KMS-11 (cell line): ENCODE results near the gene YWHAH.

Experiments used
- H2AFZ ChIP-seq: fragments of 200-600 bp; sonication (generic); 2 replicates; pipeline ENCODE4 v1.6.1; 2016; ENCODE audit warnings: antibody characterized with exemption, mixed run types, low read depth
- H3K27ac ChIP-seq: fragments of 200-600 bp; sonication (generic); 2 replicates; pipeline ENCODE4 v1.6.1; 2016; ENCODE audit warnings: mild to moderate bottlenecking, mixed run types
- H3K27me3 ChIP-seq: fragments of 200-600 bp; sonication (generic); 2 replicates; pipeline ENCODE4 v1.6.1; 2017; ENCODE audit warnings: mild to moderate bottlenecking, low read depth, mixed run types, moderate library complexity; ENCODE audit not compliant: insufficient read depth
- H3K36me3 ChIP-seq: fragments of 200-600 bp; sonication (generic); 2 replicates; pipeline ENCODE4 v1.6.1; 2017; ENCODE audit warnings: mild to moderate bottlenecking, mixed run types; ENCODE audit not compliant: insufficient read depth
- H3K4me1 ChIP-seq: fragments of 200-600 bp; sonication (generic); 2 replicates; pipeline ENCODE4 v1.6.1; 2016; ENCODE audit warnings: mild to moderate bottlenecking, low read depth, mixed run types; ENCODE audit not compliant: poor library complexity, severe bottlenecking
- H3K4me2 ChIP-seq: fragments of 200-600 bp; sonication (generic); 2 replicates; pipeline ENCODE4 v1.7.0; 2016; ENCODE audit warnings: mild to moderate bottlenecking, mixed run types
- H3K4me3 ChIP-seq: fragments of 200-600 bp; sonication (generic); IDR thresholded peaks from 2 replicates; pipeline ENCODE4 v1.6.1; 2017; ENCODE audit warnings: low read depth, low read length, mixed read lengths; ENCODE audit not compliant: insufficient read depth
- H3K79me2 ChIP-seq: fragments of 200-600 bp; sonication (generic); 2 replicates; pipeline ENCODE4 v1.6.1; 2016; ENCODE audit warnings: low read depth, mixed run types; ENCODE audit not compliant: insufficient read depth
- H3K9ac ChIP-seq: fragments of 200-600 bp; sonication (generic); 2 replicates; pipeline ENCODE4 v1.6.1; 2016; ENCODE audit warnings: mild to moderate bottlenecking, mixed run types
- H4K20me1 ChIP-seq: fragments of 200-600 bp; sonication (generic); 2 replicates; pipeline ENCODE4 v1.6.1; 2016; ENCODE audit warnings: mild to moderate bottlenecking, mixed run types; ENCODE audit not compliant: insufficient read depth
- TF ChIP-seq, protein P1 (sequence below): fragments of 200-600 bp; sonication (generic); conservative IDR thresholded peaks from 2 replicates; pipeline ENCODE4 v1.6.1; 2017; ENCODE audit warnings: low read depth, mild to moderate bottlenecking, antibody characterized with exemption, low read length, moderate library complexity, mixed read lengths

The YWHAH gene

GRCh38 chr22:31948002-31948401 lies 3.7 kb downstream of the YWHAH start:
- H4K20me1 ChIP-seq = peaks cover 39% of the 10 kb centered on the region
- TF ChIP-seq, protein P1, sequence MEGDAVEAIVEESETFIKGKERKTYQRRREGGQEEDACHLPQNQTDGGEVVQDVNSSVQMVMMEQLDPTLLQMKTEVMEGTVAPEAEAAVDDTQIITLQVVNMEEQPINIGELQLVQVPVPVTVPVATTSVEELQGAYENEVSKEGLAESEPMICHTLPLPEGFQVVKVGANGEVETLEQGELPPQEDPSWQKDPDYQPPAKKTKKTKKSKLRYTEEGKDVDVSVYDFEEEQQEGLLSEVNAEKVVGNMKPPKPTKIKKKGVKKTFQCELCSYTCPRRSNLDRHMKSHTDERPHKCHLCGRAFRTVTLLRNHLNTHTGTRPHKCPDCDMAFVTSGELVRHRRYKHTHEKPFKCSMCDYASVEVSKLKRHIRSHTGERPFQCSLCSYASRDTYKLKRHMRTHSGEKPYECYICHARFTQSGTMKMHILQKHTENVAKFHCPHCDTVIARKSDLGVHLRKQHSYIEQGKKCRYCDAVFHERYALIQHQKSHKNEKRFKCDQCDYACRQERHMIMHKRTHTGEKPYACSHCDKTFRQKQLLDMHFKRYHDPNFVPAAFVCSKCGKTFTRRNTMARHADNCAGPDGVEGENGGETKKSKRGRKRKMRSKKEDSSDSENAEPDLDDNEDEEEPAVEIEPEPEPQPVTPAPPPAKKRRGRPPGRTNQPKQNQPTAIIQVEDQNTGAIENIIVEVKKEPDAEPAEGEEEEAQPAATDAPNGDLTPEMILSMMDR = no peak
- peaks cover 6% of the 10 kb centered on the region; the same call in 1 of the 2 replicates for H3K36me3 ChIP-seq
- peaks cover 83% of the 10 kb centered on the region for H3K79me2 ChIP-seq
- no peaks in the 10 kb centered on the region for H3K27me3 ChIP-seq
- H3K4me2 ChIP-seq = 0 out of 2 replicates have a peak overlapping the region, but pooled peaks have one; percentile 87
- H3K4me1 ChIP-seq = peaks cover 35% of the 10 kb centered on the region
- H3K4me3 ChIP-seq = no peak overlapping the region
- H3K9ac ChIP-seq = no peak overlapping the region
- no peak overlapping the region for H3K27ac ChIP-seq
- no peak overlapping the region for H2AFZ ChIP-seq

DNA sequence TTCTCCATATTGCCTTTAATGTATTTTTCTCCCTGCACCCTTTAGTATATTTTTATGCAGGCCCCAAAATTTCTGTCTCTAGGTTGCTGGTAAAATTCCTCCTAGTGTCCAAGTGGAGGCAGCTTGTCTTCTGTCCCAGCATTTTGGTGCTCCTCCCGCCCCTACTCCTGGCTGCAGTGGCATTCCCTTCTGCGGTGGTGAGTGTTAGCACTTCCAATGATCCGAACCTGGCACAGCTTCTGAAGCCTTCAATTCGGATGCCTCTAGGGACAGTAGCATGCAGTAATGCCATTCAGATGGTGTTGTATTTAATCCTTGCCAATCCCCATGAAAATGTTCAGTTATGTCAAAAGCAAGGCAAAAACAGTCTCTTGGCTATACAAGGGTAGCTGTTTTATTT lies 5.9 kb downstream of the YWHAH start:
- peaks cover 99% of the 10 kb centered on the region for H3K79me2 ChIP-seq
- H3K4me1 ChIP-seq = peaks cover 32% of the 10 kb centered on the region
- H3K27me3 ChIP-seq = no peaks in the 10 kb centered on the region
- no peak overlapping the region for H2AFZ ChIP-seq
- TF ChIP-seq, protein P1 = no peak
- H4K20me1 ChIP-seq = peaks cover 59% of the 10 kb centered on the region
- peaks cover 6% of the 10 kb centered on the region; the same call in 1 of the 2 replicates for H3K36me3 ChIP-seq
- no peak overlapping the region for H3K27ac ChIP-seq
- no peak overlapping the region for H3K9ac ChIP-seq
- no peak overlapping the region for H3K4me2 ChIP-seq
- H3K4me3 ChIP-seq = no peak overlapping the region

- Histone ChIP-seq H3K27me3 (no peaks in the 10 kb centered on the region), H3K79me2 (peaks cover 93% of the 10 kb centered on the region), H2AFZ (no peak overlapping the region), H3K36me3 (peaks cover 13% of the 10 kb centered on the region; the same call in 1 of the 2 replicates), H3K27ac (no peak overlapping the region), H3K4me2 (no peak overlapping the region), H3K9ac (no peak overlapping the region), H4K20me1 (peaks cover 56% of the 10 kb centered on the region), H3K4me1 (peaks cover 24% of the 10 kb centered on the region), H3K4me3 (no peak overlapping the region)
- TF ChIP-seq, protein P1 = no peak
Observed at GRCh38 chr22:31951194-31952093, 7.1 kb downstream of the YWHAH start.

DNA sequence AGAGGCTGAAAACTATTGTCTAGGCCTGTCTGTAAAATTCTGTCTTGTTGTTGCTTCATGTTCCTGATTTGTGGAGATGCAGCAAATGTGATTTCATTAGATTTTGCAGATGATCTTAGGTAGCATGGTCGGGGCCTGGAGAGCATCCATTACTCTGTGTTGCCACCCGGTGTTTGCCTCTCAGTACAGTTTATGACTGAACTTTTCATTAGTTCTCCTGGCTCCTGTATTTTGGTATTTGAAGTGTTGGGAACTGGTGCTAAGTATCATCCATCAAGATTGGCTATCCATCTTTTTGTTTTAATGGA lies 7.7 kb downstream of the YWHAH start:
- no peaks in the 10 kb centered on the region for H3K27me3 ChIP-seq
- peaks cover 86% of the 10 kb centered on the region for H3K79me2 ChIP-seq
- H3K27ac ChIP-seq = no peak overlapping the region
- peaks cover 18% of the 10 kb centered on the region for H3K4me1 ChIP-seq
- peaks cover 50% of the 10 kb centered on the region for H4K20me1 ChIP-seq
- no peak overlapping the region for H3K9ac ChIP-seq
- H3K4me3 ChIP-seq = no peak overlapping the region
- TF ChIP-seq, protein P1 = no peak
- peaks cover 19% of the 10 kb centered on the region; the same call in 1 of the 2 replicates for H3K36me3 ChIP-seq
- H3K4me2 ChIP-seq = no peak overlapping the region
- no peak overlapping the region for H2AFZ ChIP-seq
